Lung (tissue), 12 donors: ENCODE results near the gene RNMT. TPM values are rescaled to one million over a fixed set of nuclear protein-coding genes. Genes with fewer than 3 reads are reported as not detected.
"Not testable (repeated sequence)": the region's sequence is repeated elsewhere in the genome, so short reads cannot be mapped to it uniquely, and the experiment has no call there.

Experiments used
- ATAC-seq: fragments of 200-7000 bp; cut with Tn5 transposase; one replicate; pipeline ENCODE4 v1.9.1; 2020; ENCODE audit warnings: moderate number of reproducible peaks; ENCODE audit not compliant: insufficient read depth, low FRiP score
- DNase-seq, 3 donors: peaks; one replicate each; pipeline ENCODE4 v3.0.0-alpha.2; 2013 to 2017
- H3K27ac ChIP-seq, 2 donors: one replicate each; pipeline ENCODE4 v1.5.1; 2013; ENCODE audit warnings: mild to moderate bottlenecking in 2 of 2, moderate library complexity in 2 of 2, control low read depth in 1 of 2, inconsistent platforms in 1 of 2, low read depth in 1 of 2, low read length in 1 of 2
- H3K27me3 ChIP-seq, 3 donors: one replicate each; pipeline ENCODE4 v1.5.1; 2013; ENCODE audit warnings: low read length in 2 of 3; ENCODE audit not compliant: control insufficient read depth in 3 of 3, insufficient read depth in 3 of 3
- H3K36me3 ChIP-seq, 4 donors: one replicate each; pipeline ENCODE4 v1.5.1; 2013; ENCODE audit warnings: low read length in 4 of 4, mild to moderate bottlenecking in 1 of 4, moderate library complexity in 1 of 4; ENCODE audit not compliant: control insufficient read depth in 4 of 4, insufficient read depth in 4 of 4
- H3K4me1 ChIP-seq, 5 donors: one replicate each; pipeline ENCODE4 v1.5.1; 2013; ENCODE audit warnings: low read length in 5 of 5, mild to moderate bottlenecking in 2 of 5, moderate library complexity in 1 of 5; ENCODE audit not compliant: control insufficient read depth in 5 of 5, insufficient read depth in 5 of 5
- H3K4me3 ChIP-seq: one replicate; pipeline ENCODE4 v1.5.1; 2013; ENCODE audit warnings: mild to moderate bottlenecking, control low read depth, moderate library complexity
- H3K9ac ChIP-seq, 2 donors: one replicate each; pipeline ENCODE4 v1.5.1; 2013; ENCODE audit warnings: low read length in 2 of 2, control low read depth in 1 of 2; ENCODE audit not compliant: insufficient read depth in 1 of 2
- H3K9me3 ChIP-seq, 4 donors: one replicate each; pipeline ENCODE4 v1.5.1; 2013; ENCODE audit warnings: low read length in 3 of 4, mild to moderate bottlenecking in 1 of 4, moderate library complexity in 1 of 4; ENCODE audit not compliant: control insufficient read depth in 4 of 4, insufficient read depth in 3 of 4
- CTCF ChIP-seq: IDR thresholded peaks from 2 replicates; pipeline ENCODE4 v1.5.1; 2012; ENCODE audit warnings: mild to moderate bottlenecking; ENCODE audit errors: control extremely low read depth, extremely low read depth
- WGBS, 2 donors: extraction: QIAGEN DNeasy Blood & Tissue Kit; methylation state at CpG; one replicate each; pipeline ENCODE4 v1.1.7; 2013; 5-methylcytosine and 5-hydroxymethylcytosine counted together
- polyA plus RNA-seq, 2 donors: library from polyadenylated mRNA; stranded (reverse); fragments of 200-250 nt; gene quantifications; one replicate each; pipeline ENCODE4 v1.2.1, GENCODE V29; 2013
- total RNA-seq, 2 donors: library from RNA; depleted of rRNA in 1 of 2; stranded (reverse); fragments of >200 nt in 1 of 2; gene quantifications; one replicate each; pipeline ENCODE4 v1.2.1, GENCODE V29; 2014 to 2021
- donor health status: control.
- donor health status: control.
- donor health status: Bipolar disorder and iron deficiency.
- donor health status: healthy.
- donor health status: DM: yes; HTN: yes; CAD: no.

Gene RNMT
- total and polyA plus RNA-seq, 4 donors, result 9.1 to 39.8 (median 17.7) TPM

DNA sequence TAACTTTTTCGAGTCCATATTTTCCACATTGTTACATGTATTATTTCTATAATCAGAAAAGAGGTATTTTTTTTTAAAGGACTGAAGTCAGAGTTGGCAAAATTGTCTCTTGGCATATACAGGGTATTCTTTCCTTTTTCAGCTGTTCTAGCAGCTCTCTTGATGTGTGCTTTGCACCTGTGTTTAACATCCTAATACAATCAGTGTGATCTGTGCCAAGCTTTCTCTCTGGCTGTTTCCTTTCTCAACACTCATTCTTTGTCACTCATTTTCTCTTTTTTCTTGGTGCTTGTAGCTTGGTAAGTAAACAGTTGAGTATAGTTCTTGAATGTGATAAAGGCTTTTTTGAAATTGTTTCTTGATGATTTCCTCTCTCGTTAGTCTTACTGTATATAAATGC is 9.2 kb downstream of the RNMT start:
- no peak overlapping the region for H3K27ac ChIP-seq
- H3K36me3 ChIP-seq, result peaks cover 12 to 38% (median 21%) of the 10 kb centered on the region in 4 donors
- H3K27me3 ChIP-seq, result no peaks in the 10 kb centered on the region
- no peaks in the 10 kb centered on the region for H3K4me1 ChIP-seq
- DNase-seq (no peak), ATAC-seq (no peak)
- H3K9me3 ChIP-seq, result no peaks in the 10 kb centered on the region
- no peak overlapping the region for H3K9ac ChIP-seq
- no peak overlapping the region for H3K4me3 ChIP-seq
- TF ChIP-seq CTCF, result no peak
- WGBS, 2 donors, result 92 to 96% methylated on average over 2 of the region's 2 CpGs

- no peak for TF ChIP-seq CTCF
- ATAC-seq (no peak), DNase-seq (peak in 2 of 3 donors; percentile 70 to 82)
- no peak overlapping the region for H3K4me3 ChIP-seq
- no peak overlapping the region for H3K27ac ChIP-seq
- H3K9me3 ChIP-seq, result peaks cover 0 to 3% (median 0%) of the 10 kb centered on the region in 4 donors
- 69 to 91% methylated on average over 3 of the region's 3 CpGs for WGBS, 2 donors
- no peaks in the 10 kb centered on the region for H3K27me3 ChIP-seq
- H3K4me1 ChIP-seq, result peaks cover 0 to 8% (median 0%) of the 10 kb centered on the region in 5 donors
- H3K36me3 ChIP-seq, result peaks cover 20 to 31% (median 26%) of the 10 kb centered on the region in 4 donors
- H3K9ac ChIP-seq, result no peak overlapping the region
Observed at GRCh38 chr18:13745696-13746095, 19.2 kb downstream of the RNMT start.

DNA sequence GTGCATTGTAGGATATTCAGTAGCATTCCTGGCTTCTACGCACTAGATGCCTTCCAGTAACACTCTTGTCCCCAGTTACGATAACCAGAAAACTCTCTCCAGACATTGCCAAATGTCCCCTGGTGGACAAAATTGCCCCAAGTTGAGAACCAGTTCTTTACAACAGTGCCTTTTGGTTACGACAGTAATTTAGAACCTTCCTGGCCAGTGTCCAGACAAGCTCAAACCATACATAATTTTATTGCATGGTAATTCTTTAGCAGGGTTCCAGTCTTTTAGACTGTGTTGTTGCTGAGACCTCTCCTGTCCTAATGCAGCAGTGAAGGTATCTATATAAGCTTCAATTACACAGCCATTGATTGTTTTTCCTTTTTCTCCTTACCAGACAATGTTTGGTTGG is 20.2 kb downstream of the RNMT start:
- Histone ChIP-seq H3K9me3 (peaks cover 0 to 3% (median 0%) of the 10 kb centered on the region in 4 donors), H3K36me3 (peaks cover 17 to 31% (median 25%) of the 10 kb centered on the region in 4 donors), H3K4me1 (peaks cover 0 to 8% (median 0%) of the 10 kb centered on the region in 5 donors), H3K27me3 (no peaks in the 10 kb centered on the region), H3K9ac (no peak overlapping the region), H3K4me3 (no peak overlapping the region), H3K27ac (no peak overlapping the region)
- WGBS, 2 donors, result 96% methylated on average over 3 of the region's 3 CpGs
- no peak for TF ChIP-seq CTCF
- DNase-seq (no peak), ATAC-seq (no peak)

DNA sequence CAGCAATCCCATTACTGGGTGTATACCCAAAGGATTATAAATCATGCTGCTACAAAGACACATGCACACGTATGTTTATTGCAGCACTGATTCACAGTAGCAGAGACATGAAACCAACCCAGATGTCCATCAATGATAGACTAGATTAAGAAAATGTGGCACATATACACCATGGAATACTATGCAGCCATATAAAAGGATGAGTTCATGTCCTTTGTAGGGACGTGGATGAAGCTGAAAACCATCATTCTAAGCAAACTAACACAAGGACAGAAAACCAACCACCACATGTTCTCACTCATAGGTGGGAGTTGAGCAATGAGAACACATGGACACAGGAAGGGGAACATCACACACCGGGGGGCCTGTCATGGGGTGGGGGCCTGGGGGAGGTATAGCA is 25.1 kb downstream of the RNMT start:
- H3K9me3 ChIP-seq, H3K27ac ChIP-seq, H3K4me1 ChIP-seq, H3K4me3 ChIP-seq, H3K27me3 ChIP-seq, DNase-seq, H3K9ac ChIP-seq, ATAC-seq: not testable (repeated sequence)
- H3K36me3 ChIP-seq, result peaks cover 22 to 50% (median 33%) of the 10 kb centered on the region in 4 donors
- 94 to 98% methylated on average over 3 of the region's 3 CpGs for WGBS, 2 donors
